ENCODE measurements around the gene AIMP1.
"Not testable (repeated sequence)": the region's sequence is repeated elsewhere in the genome, so short reads cannot be mapped to it uniquely, and the experiment has no call there.

The AIMP1 gene

DNA sequence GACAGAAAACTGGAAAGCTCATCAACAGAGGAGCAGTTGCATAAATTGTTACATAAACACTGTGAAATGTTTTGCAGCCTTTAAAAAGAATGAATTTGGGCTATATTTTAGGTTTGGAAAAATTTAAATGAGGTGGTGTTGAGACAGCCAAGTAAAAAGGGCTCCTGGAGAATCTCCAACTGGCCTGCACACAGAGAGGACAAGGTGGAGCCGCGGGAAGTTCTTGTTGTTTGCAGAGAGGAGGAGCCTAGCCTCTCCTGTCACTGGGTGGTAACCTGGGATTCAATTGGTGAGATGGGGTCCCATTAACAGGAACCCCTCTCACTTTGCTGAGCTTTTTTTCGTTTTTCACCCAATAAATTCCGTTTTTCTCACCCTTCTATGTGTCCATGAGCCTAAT lies 38.8 kb downstream of the AIMP1 start:
- no peak for DNase-seq

DNA sequence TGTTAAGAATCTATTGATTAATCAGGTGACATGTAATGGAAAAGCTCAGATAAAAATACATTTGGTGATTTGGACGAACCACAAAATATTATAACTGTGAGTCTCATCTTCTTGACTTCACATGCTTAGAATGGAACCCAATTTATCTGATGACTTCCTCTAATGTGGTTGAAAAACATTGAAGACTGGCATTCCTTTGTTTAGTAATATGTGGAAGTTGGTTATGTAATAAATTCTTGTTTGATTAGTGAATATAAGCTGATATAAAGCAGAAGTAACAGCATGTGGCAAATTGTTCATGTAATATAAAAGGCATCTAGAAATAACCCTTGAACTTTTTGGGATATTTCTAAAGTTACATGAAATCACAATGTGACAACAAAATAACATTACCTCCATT lies 42.5 kb downstream of the AIMP1 start:
- DNase-seq: no peak

DNA sequence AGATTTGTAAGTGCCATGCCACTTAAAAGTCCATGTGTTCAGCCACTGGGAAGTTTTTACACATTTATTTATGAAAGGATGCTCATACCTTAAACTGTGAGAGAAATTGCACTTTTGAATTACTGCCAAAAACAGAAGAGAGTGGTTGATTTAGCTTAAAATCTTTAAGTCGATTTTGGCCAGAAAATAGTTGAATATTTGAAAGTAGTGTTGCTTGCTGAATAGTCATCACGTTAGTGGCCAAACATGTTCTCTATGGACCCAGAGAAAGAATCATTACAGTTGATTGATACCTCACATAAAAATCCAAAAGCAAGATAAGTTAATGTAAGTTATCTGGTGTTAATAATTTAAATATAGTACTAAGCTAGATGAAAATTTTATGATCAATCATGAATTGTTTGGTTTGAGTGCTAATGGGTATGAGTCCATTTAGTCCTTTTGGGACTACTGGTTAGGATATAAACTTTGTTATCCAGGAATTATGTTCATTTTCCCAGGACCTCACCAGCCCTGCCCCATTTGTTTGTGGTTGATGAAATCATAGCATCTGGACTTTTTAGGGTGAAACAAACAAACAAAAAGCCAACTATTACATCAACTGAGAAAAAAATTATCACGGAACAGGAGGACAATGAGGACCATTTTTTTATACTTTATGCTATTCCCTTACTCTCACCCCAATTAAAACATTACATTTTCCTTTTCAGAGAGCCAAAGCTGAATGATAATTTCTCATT lies 45.9 kb downstream of the AIMP1 start:
- no peak for DNase-seq

DNA sequence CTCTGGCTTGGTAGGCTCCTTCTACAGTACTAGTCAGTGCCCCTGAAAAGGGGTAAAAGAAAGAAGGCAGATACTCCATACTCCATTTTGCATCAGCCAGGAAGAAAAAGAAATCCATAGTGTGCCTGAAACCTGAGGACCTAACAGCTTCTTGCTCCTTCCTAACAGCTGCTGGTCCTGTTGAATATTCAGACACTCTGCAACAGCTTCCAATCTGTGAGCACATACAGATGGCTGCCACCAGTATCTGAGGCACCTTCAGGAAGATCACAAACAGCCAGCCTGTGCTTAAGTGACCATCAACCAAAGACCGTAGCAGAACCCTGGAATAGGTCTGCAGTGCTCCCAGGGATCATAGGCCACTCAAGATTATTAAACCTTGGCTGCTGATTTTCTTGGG lies 47.9 kb downstream of the AIMP1 start:
- DNase-seq: no peak

DNA sequence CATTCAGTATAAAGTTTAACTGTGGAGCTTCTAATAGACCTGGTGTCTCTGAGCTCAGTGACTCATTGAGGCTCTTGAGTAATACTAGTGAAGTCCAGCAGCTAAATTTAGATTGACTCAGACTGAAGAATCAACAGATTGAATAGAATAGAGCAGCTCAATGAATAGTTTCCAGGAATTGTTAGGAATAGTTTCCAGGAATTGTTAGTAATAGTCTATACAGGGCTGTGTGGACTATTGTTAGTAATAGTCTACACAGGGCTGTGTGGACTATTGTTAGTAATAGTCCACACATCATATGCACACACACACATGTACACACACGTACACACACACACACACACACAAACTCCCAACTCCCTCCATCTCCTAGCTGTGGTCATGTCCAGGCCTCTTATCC lies 49.3 kb downstream of the AIMP1 start:
- no peak for DNase-seq

DNA sequence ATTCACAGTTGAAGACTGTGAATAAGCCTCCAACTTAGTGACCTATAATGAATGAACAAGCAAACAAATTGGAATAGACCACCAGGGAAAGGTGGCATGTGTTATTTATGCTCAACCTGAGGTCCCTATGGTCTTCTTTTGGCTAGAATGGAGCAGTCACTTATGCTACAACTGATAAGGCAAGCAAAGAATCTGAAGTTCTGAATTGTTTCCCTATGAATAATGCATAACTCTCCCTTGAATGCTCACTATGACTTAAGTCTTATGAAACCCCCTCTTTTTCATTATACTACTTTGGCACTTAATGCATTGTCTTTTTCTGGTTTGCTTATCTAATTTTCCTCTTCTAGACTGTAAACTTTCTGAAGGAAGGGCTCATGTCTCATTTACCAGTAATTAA lies 49.7 kb downstream of the AIMP1 start:
- DNase-seq: no peak

DNA sequence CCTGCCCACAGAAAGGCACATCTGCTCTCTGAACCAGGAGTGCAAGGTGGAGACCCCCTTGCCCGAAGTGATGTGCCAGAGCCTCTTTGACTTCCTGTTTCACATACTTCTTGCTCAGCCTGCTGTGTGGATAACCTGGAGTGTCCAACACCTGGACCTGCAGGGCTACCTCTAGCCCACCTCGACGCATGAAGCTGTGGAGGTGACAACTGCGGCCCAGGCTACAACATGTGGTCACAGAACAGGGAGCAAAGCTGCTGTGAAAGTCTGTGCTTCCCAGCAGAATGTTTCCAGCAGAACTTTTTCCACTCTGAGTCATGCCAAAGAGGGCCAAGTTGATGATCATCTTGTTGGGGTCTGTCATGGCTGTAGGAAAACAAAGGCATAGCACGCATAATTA lies 50.7 kb downstream of the AIMP1 start:
- DNase-seq: no peak

DNA sequence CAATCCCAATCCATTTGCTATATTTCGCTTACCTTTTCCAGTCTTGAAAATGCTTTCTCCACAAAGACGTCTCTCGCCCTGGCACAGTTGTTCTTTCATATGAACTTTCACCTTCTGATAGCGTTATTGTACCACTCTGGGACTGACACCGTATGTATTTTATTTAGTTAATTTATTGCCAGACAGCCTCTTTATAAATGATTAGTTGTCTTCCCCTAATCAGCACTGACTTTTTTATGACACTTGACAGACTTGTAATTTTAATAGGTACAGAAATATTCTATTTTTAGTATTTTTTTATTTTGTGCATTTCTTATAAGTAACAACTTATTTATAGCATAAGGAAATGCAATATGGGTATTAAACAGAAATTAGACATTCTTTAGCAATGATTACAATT lies 52.3 kb downstream of the AIMP1 start, which contains the start of gene GIMD1:
Gene GIMD1, minus strand, starts transcription at position 101 of the 400 bp plus-strand sequence. CDS start 1,343 bp downstream, outside the sequence.
- no peak for DNase-seq

DNA sequence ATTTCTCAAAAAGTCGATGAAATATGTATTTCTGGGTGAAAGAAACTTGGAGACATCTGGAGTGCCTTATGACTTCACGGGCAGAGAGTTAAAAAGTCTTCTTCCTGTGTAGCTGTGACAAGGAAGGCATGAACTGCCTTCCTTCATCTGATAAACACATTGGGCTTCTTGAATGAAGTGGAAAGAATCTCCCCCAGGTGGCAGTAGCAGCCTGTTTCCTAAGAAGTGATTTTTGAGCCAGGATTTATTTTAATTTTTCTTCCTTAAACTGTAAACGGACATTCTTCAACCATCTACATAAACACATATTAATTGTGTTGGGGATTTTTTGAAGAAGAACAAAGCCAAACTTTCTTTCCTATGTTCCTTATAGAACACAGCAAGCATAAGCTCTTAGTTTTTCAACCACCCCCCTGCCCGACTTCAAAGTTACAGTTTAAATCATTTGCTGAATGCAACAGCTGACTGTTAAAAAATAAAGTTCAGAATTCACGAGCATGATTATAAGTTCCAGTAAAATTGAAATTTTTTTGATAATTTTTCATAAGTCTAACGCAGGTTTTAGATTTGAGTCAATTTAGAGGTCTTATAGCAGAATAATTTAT lies 53.2 kb downstream of the AIMP1 start:
- DNase-seq: no peak

DNA sequence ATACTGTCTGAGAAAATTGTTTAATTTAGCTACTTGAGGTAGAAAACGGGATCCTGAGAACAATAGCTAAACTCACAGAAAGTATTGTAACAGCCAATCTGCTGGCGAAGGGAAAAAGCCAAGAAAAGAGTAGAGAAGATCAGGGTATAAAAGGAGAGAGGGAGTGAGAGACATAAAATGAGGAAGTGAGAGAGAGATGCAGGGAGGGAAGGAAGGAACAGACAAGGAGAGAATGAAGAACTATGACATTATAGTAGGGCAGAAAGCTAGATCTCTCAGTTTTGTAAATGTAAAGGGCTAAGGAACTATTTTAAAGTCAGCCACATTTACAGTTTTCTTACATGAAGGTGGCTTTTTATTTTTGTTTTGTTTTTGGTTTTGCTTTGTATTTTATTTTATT lies 53.9 kb downstream of the AIMP1 start:
- DNase-seq: no peak

DNA sequence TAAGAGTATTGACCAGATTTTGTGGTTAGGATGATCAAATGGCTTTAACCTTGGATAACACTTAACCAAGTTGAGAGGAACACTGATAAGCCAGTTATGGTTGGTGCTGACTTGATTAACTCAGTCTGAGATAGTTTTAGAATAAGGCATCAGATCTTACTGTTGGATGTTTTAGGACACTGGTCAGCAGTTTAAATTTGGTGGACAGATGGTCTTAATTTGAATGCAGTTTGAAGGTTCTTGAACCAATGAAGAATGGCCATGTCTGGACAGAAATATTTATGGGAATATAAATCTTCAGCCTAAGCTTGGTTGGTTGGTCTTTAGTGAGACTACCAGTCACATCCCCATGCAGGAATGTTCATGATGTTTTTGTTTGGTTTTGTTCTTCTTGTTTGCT lies 54.8 kb downstream of the AIMP1 start:
- DNase-seq: no peak

DNA sequence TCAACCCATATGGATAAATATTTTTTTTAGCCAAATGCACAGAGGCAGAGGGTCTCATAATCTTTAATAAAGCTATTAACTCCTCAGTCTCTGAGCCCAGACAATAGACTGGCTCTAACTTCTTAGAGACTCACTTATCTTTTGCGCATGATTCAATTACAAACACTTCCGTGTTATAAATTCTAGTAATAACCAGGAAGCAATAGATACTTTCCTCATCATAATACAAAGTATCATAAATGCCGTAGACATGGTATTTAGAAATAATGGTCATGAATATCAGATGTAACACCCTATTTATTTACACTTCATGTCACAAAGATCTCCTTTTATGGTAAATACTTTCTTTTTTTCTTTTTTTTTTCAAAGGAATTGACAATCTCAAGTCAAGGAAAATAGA lies 56.7 kb downstream of the AIMP1 start:
- DNase-seq: no peak

DNA sequence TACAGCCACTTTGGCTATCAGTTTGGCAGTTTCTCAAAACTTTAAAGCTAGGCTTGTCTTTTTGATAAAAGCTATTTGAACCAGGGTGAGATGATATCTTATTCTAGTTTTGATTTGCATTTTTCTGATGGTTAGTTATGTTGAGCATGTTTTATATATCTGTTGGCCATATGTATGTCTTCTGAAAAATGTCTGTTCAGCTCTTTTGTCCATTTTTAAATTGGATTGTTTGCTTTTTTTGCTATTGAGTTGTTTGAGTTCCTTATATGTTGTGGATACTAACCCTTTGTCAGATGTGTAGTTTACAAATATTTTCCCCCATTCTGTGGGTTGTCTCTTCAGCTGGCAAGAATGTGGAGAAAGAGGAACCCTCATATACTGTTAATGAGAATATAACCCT lies 63.8 kb downstream of the AIMP1 start:
- no peak for DNase-seq

DNA sequence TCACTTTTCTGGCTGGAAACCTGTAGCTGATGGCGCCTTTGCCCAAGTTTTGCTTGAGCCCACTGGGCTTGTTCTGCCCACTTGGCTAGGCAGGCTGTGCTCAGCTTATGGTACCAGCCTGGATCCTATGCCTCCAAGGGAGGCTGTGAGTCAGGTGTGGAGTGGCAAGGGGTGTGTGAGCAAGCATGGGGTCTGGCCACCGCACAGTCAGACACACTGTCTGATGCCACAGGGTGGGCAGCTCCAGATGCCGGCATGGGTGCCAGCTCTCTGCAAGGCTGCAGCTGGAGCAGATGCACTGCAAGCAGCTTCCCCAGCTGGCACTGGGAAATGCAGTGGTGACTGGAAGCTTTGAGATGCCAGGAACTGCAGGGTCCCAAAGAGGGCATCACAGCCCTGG lies 68.5 kb downstream of the AIMP1 start:
- no peak for DNase-seq

DNA sequence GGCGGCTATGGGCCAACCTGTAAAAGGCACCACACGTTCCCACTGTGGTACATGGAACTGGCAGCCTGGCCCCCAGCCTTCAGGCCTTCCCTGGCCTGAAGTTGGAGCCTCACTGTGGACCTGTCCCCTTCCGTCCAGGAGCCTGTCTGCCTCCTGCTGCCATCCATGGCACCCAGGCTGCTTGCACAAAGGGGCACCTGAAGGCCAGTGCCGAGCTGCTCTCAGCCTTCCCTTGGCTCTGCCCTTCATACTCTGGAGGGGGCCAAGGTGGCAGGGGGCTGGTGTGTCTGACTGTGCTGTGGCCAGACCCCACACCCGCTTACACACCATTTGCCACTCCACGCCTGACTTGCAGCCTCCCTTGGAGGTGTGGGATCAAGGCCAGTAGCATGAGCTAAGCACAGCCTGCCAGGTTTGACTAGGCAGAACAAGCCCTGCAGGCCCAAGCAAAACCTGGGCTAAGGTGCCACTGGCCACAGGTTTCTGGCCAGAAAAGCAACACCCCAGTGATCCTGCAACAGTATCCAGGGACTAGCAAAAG lies 69.6 kb downstream of the AIMP1 start:
- no peak for DNase-seq

DNA sequence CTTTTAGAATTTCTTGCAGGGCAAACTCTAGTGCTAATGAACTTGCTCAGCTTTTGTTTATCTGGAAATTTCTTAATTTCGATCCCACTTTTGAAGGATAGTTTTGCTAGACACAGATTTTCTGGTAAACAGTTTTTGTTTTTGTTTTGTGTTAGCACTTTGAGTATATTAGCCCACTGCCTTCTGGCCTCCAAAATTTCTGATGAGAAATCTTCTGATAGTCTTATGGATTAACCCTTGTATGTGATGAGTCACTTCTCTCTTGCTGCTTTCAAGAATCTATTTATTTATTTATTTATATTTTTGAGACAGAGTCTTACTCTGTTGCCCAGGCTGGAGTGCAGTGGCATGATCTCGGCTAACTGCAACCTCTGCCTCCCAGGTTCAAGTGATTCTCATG lies 79.2 kb downstream of the AIMP1 start:
- no peak for DNase-seq

DNA sequence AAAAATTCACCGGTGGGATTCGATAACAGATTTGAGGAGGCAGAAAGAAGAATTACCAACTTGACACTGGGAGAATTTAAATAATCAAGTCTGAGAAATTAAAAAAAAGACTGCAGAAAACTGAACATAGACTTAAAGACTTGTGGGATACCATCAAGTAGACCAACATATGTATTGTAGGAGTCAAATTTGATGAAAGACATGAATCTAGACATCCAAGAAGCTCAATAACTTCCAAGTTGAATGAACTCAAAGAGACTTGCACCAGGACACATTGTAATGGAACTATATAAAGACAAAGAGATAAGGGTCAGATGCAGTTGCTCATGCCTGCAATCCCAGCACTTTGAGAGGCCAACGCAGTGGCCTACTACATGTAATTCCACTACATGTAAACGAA lies 82.5 kb downstream of the AIMP1 start:
- not testable (repeated sequence) for DNase-seq
